Amygdala (tissue), 56 donors: ENCODE measurements around the gene ERBIN.
A peak's percentile ranks its signal among the peaks of the same experiment; 100 is the strongest.
"Not testable (repeated sequence)": the region's sequence is repeated elsewhere in the genome, so short reads cannot be mapped to it uniquely, and the experiment has no call there.

Source experiments
- DNase-seq, 56 donors: peaks; one replicate each; lab custom pipeline; 2025; lab: John Stamatoyannopoulos, UW

The ERBIN gene

DNA sequence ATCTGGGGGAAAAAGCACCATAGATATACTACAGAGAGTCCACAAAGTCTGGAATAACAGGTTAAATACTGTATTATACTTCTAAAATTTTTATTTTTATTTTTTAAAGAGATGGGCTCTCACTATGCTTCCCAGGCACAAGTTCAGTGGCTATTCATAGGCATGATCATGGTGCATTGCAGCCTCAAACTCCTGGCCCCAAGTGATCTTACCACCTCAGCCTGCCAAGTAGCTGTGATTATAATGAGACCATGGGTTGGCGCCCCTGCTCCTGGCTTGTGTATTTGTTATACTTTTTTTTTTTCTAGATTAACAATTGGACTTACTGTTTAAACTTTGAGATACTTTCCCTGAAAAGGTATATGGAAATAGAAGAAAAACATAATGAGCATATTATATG lies 25.9 kb downstream of the ERBIN start:
- DNase-seq = peak in 5 of 56 donors; percentile 4 to 26 (median 13)

GRCh38 chr5:65954200-65954599 lies 27.8 kb downstream of the ERBIN start:
- no peak for DNase-seq

DNA sequence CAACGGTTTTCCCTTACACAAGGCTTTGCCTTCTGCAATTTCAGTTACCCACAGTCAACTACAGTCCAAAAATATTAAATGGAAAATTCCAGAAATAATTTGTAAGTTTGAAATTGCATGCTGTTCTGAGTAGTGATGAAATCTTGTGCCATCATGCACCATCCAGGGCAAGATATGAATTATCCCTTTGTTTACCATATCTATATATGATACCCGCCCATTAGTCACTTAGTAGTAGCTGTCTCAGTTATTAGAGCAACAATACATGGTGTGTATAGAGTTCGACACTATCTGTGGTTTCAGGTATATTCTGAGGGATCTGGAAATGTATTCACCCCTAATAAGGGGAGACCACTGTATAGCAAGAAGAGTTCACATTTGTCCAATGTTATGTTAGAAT lies 29.4 kb downstream of the ERBIN start:
- DNase-seq = no peak

- DNase-seq = not testable (repeated sequence)
These were observed 31.3 kb downstream of the ERBIN start for GRCh38 chr5:65957703-65958102.

DNA sequence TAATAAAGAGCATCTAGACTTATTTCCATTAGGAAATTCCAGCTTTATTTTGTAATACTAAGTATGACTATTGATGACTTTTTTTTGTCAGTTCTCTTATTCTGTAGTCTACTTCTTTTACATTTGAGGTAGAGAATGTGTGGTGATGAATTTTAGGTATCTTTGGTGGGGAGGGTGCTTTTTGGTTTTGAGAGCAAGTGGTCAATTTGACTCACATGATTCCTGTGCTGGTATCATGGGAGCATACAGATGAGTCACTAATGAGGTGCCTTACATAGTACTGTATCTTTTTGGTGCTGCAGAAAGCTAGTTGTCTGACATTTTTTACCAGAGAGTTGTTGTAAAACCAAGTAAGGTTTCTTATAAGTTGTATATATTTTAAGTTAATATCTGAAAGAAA lies 35.3 kb downstream of the ERBIN start:
- DNase-seq = no peak

DNA sequence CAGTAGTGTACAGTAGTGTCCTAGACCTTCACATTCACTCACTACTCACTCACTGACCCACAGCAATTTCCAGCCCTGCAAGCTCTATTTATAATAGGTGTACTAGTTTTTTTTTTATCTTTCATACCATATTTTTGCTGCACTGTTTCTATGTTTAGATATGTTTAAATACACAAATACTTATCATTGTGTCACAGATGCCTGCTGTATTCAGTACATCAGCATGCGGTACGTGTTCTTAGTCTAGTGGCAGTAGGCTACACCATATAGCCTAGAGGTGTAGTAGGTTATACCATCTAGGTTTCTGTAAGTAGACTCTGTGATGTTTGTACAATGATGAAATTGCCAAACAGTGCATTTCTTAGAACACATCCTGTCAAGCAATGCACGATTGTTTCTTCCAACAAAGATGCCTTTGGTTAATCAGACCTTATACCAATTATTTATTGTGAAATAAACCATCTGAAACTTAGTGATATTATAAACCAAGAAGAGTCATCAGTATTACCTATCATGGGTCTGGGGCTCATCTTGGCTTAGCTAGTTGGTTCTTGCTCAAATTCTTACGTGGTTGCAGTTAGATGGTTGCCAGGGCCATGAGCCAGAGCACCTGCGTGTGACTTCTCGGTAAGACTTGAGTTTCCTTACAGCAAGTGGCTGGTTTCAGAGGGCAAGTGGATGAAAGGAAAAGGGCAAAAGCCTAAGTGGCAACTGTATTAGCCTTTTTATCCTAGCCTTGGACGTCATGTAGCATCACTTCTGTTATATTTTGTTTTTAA lies 41.1 kb downstream of the ERBIN start:
- DNase-seq = no peak

DNA sequence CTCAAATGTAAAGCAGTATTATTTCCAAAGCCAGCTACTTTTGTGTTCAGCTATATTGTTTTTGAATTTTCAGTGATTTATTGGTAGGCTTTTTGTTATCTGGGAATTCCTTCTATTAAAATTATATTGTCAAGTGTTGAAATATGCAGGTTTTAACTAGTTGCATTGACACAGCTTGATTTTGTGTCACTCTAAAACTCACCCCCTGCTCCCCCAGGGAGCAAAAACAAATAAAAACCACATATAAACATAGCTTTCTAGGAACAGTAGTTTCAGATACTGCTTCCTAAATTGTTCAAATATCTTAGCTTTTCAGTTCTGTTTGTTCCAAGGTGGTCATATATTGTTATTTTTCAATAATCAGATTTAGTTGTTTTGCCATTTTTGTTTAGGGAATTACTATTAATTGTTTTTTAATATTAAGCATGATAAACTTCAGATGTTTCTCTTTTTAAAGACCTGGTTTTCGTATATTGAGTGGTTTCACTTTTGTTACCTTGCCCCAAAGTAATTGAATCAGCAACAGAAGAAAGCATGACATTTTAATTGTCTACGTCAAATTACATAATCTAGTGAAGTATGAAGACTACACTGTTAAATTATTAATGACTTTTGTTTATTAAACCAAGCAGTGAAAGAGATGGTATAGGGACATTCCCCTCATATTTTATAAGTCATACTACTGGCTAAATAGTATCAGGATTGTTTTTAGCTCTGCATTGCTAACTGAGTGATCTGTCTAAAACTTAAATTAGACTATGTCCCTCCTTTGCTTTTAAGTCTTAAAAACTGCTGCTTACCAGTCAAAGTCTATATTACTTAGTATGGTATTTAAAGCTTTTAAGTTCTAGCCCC lies 43.4 kb downstream of the ERBIN start:
- no peak for DNase-seq

GRCh38 chr5:65970481-65971367 lies 44.3 kb downstream of the ERBIN start:
- DNase-seq = no peak

GRCh38 chr5:65971643-65972042 lies 45.3 kb downstream of the ERBIN start:
- DNase-seq = no peak

DNA sequence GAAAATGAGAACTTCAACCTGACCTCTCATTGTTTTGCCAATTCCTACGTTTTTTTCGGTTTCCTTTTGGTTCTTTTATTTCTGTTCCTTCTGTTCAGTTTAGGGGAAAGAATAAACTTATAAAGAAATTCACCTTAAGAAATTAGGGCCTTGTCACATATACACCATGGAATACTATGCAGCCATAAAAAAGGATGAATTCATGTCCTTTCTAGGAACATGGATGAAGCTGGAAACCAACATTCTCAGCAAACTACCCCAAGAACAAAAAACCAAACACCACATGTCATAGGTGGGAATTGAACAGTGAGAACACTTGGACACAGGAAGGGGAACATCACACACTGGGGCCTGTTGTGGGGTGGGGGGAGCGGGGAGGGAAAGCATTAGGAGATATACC lies 46.5 kb downstream of the ERBIN start:
- DNase-seq = not testable (repeated sequence)

DNA sequence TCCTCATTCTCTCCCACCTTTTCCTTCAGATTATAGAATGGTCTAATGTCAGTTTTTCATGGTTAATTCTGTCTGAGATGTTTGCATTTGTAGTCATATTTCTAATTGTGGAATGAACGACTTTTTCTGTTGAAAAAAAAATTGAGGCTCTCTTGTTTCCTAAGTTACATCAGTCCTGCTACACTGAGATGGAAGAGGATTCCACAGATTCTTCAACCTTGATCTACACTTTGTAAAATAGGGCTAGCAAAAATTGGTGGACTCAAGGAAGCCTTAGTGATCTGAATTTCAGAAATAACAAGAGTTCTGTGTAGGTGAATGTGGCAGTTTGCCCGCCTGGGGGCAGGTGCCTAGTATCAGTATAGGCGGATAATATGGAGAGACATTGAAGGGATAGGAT lies 51.9 kb downstream of the ERBIN start:
- DNase-seq = no peak

- DNase-seq = no peak
These were observed 55.2 kb downstream of the ERBIN start for GRCh38 chr5:65981548-65981947.

- no peak for DNase-seq
These were observed 55.7 kb downstream of the ERBIN start for GRCh38 chr5:65981969-65982619.

DNA sequence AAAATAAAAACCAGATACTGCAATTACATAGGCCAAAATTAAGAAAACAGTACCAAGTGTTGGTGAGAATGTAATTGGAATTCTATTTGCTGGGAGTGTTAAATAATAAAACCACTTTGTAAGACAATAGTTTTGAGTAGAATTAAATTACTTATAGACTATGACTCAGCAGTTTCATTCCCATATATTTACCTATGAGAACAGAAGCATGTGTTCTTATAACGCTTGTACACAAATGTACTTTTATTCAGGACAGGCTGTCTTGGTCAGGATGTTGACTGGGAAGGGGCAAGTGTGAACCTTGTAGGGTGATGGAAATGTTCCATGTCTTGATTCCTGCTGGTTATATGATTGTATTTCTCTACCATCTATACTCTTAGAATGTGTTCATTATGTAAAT lies 56.3 kb downstream of the ERBIN start:
- DNase-seq = no peak

GRCh38 chr5:65984098-65984885 lies 57.9 kb downstream of the ERBIN start:
- DNase-seq = no peak

DNA sequence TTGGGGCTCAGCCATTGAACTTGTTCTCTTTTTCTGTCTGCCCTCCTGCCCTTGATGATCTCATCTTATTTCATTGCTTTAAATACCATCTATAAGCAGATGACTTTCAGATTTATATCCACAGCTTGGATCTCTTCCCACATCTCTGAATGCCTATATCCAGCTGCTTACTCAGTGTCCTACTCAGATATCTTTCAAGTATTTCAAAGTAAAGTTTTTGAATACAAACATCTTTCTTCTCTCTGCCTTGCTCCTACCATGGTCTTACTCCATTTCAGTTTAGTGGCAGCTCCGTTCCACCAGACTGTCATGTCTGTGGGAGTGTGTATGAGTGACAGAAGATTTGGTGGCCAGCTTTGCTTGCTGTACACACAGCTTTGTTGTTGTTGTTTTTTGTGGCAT lies 59.7 kb downstream of the ERBIN start:
- DNase-seq = no peak

GRCh38 chr5:65986796-65987195 lies 60.4 kb downstream of the ERBIN start:
- no peak for DNase-seq

- DNase-seq = no peak
These were observed 61.6 kb downstream of the ERBIN start for GRCh38 chr5:65987982-65988381.

DNA sequence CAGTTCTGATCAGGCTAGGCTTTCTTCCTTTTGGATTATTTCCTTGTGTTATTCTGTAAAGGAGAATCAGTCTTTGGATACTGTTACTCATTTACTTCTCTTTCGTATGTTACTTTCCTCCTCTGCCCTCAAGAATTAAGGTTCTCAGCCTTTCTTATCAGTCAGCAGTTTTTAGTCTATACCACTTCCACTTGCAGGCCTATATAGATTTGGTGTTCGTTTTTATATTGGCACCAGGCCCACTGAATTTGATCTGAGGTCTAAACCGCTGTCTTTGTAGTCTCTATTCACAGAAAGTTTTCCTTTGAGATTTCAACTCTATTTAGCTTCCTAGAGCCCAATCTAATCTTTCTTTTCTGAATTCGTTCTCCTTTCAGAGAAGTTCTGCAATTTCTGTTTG lies 62.8 kb downstream of the ERBIN start:
- no peak for DNase-seq

DNA sequence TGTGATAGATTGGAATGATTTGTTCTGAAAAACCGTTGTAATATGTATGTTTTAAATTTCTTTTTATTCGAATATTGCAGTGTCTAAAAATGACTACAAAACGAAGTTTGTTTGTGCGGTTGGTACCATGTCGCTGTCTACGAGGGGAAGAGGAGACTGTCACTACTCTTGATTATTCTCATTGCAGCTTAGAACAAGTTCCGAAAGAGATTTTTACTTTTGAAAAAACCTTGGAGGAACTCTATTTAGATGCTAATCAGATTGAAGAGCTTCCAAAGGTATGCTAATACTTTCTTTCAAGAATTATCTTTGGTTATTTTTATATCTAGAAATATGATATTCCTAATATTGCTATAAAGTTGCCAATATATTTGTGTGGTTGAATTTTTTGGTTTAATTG lies 66.3 kb downstream of the ERBIN start:
- no peak for DNase-seq
